ENCODE data around the gene PITPNC1.

DNA sequence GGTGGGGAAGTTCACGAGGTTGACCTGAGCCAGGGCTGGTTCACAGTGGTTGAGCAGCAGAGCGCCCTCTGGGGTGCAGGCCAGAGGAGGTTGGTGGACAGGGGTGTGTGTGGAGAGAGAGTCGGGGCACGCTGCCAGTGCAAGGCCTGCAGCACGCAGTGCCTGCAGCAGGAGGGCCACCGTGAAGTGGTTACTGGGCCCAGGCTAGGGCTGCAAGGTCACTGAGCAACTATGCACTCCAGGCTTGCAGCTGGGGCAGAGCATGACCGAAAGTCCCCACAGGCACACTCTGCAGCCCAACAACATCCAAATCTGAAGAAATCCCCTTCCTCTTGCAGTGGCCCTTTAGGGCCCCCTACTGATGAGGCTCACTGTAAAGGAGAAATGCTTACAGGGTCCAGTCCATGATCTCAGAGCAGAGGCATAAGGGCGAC lies 251.5 kb downstream of the PITPNC1 start:
- TF ChIP-seq POLR2A (IDR thresholded peaks at IDR 0.05) (no peak), CTCF (IDR thresholded peaks at IDR 0.05) (no peak)

All from breast epithelium (tissue), 3 donors.